Esophagus (tissue), 2 donors: ENCODE measurements around the gene CHST8. TPM values are rescaled to one million over a fixed set of nuclear protein-coding genes. Genes with fewer than 3 reads are reported as not detected.
"Not testable (repeated sequence)": the region's sequence is repeated elsewhere in the genome, so short reads cannot be mapped to it uniquely, and the experiment has no call there.

Source experiments
- H3K27ac ChIP-seq, 2 donors: one replicate each; pipeline ENCODE4 v1.5.1; 2013; ENCODE audit warnings: low read depth in 2 of 2, mild to moderate bottlenecking in 2 of 2, inconsistent platforms in 1 of 2, low read length in 1 of 2, moderate library complexity in 1 of 2
- H3K27me3 ChIP-seq, 2 donors: one replicate each; pipeline ENCODE4 v1.6.1; 2013; ENCODE audit warnings: low read length in 2 of 2, control low read depth in 1 of 2, mild to moderate bottlenecking in 1 of 2; ENCODE audit not compliant: insufficient read depth in 2 of 2, control insufficient read depth in 1 of 2
- H3K36me3 ChIP-seq, 2 donors: one replicate each; pipeline ENCODE4 v1.6.1; 2013; ENCODE audit warnings: low read length in 1 of 2; ENCODE audit not compliant: control insufficient read depth in 2 of 2, insufficient read depth in 2 of 2
- H3K4me1 ChIP-seq, 2 donors: one replicate each; pipeline ENCODE4 v1.6.1; 2013; ENCODE audit warnings: low read length in 1 of 2; ENCODE audit not compliant: control insufficient read depth in 2 of 2, insufficient read depth in 2 of 2
- H3K4me3 ChIP-seq, 2 donors: one replicate each; pipeline ENCODE4 v1.5.1; 2013; ENCODE audit warnings: low read length in 2 of 2, mild to moderate bottlenecking in 2 of 2, low read depth in 1 of 2, moderate library complexity in 1 of 2
- H3K9me3 ChIP-seq, 2 donors: one replicate each; pipeline ENCODE4 v1.6.1; 2013; ENCODE audit warnings: mild to moderate bottlenecking in 2 of 2, low read depth in 1 of 2, low read length in 1 of 2, moderate library complexity in 1 of 2; ENCODE audit not compliant: control insufficient read depth in 2 of 2, insufficient read depth in 1 of 2
- WGBS, 2 donors: extraction: QIAGEN DNeasy Blood & Tissue Kit; methylation state at CpG; one replicate each; pipeline ENCODE4 v1.1.7; 2013; 5-methylcytosine and 5-hydroxymethylcytosine counted together
- polyA plus RNA-seq, 2 donors: library from polyadenylated mRNA; stranded (reverse); fragments of 200-250 nt; gene quantifications; one replicate each; pipeline ENCODE4 v1.2.3, GENCODE V29; 2013
- donor health status: healthy with polysubstance abuse.
- donor health status: Bipolar disorder and iron deficiency.

Gene CHST8
- polyA plus RNA-seq, 2 donors = 0.04 to 0.18 TPM

GRCh38 chr19:33690378-33691029, 68.8 kb downstream of the CHST8 start:
- Histone ChIP-seq H3K9me3 (no peaks in the 10 kb centered on the region), H3K27me3 (no peaks in the 10 kb centered on the region), H3K4me1 (no peaks in the 10 kb centered on the region), H3K27ac (no peak overlapping the region), H3K36me3 (no peaks in the 10 kb centered on the region), H3K4me3 (no peak overlapping the region)
- WGBS, 2 donors = 68 to 70% methylated on average over 20 of the region's 20 CpGs

- no peak overlapping the region for H3K27ac ChIP-seq
- H3K4me3 ChIP-seq = no peak overlapping the region
- no peaks in the 10 kb centered on the region for H3K9me3 ChIP-seq
- H3K36me3 ChIP-seq = no peaks in the 10 kb centered on the region
- no peaks in the 10 kb centered on the region for H3K4me1 ChIP-seq
- 83 to 84% methylated on average over 12 of the region's 12 CpGs for WGBS, 2 donors
- no peaks in the 10 kb centered on the region for H3K27me3 ChIP-seq
Measured at GRCh38 chr19:33691030-33691427, 69.3 kb downstream of the CHST8 start.

GRCh38 chr19:33691736-33692135, 70.0 kb downstream of the CHST8 start:
- 64 to 75% methylated on average over 7 of the region's 7 CpGs for WGBS, 2 donors
- H3K9me3 ChIP-seq = peaks cover 0 to 2% of the 10 kb centered on the region in 2 donors
- H3K4me1 ChIP-seq = no peaks in the 10 kb centered on the region
- no peaks in the 10 kb centered on the region for H3K27me3 ChIP-seq
- H3K36me3 ChIP-seq = no peaks in the 10 kb centered on the region
- no peak overlapping the region for H3K4me3 ChIP-seq
- no peak overlapping the region for H3K27ac ChIP-seq

GRCh38 chr19:33693678-33694077, 71.9 kb downstream of the CHST8 start:
- no peak overlapping the region for H3K27ac ChIP-seq
- 61 to 63% methylated on average over 3 of the region's 3 CpGs for WGBS, 2 donors
- H3K4me3 ChIP-seq = no peak overlapping the region
- H3K4me1 ChIP-seq = no peaks in the 10 kb centered on the region
- peaks cover 0 to 2% of the 10 kb centered on the region in 2 donors for H3K9me3 ChIP-seq
- no peaks in the 10 kb centered on the region for H3K27me3 ChIP-seq
- H3K36me3 ChIP-seq = no peaks in the 10 kb centered on the region

- not testable (repeated sequence) for H3K27me3 ChIP-seq, H3K4me3 ChIP-seq, H3K9me3 ChIP-seq, H3K4me1 ChIP-seq, H3K36me3 ChIP-seq, H3K27ac ChIP-seq
- 87 to 94% methylated on average over 3 of the region's 3 CpGs for WGBS, 2 donors
Measured at GRCh38 chr19:33695547-33695946, 73.8 kb downstream of the CHST8 start.

- peaks cover 0 to 2% of the 10 kb centered on the region in 2 donors for H3K9me3 ChIP-seq
- no peaks in the 10 kb centered on the region for H3K4me1 ChIP-seq
- no peak overlapping the region for H3K27ac ChIP-seq
- H3K36me3 ChIP-seq = no peaks in the 10 kb centered on the region
- WGBS, 2 donors = 89 to 91% methylated on average over 9 of the region's 9 CpGs
- no peaks in the 10 kb centered on the region for H3K27me3 ChIP-seq
- no peak overlapping the region for H3K4me3 ChIP-seq
Measured at GRCh38 chr19:33697766-33698165, 76.0 kb downstream of the CHST8 start.

GRCh38 chr19:33698576-33699435, 77.1 kb downstream of the CHST8 start:
- Histone ChIP-seq H3K27me3 (no peaks in the 10 kb centered on the region), H3K4me3 (no peak overlapping the region), H3K27ac (no peak overlapping the region), H3K4me1 (no peaks in the 10 kb centered on the region), H3K36me3 (no peaks in the 10 kb centered on the region), H3K9me3 (peaks cover 0 to 2% of the 10 kb centered on the region in 2 donors)
- WGBS, 2 donors = 68 to 78% methylated on average over 14 of the region's 14 CpGs

GRCh38 chr19:33699754-33700407, 78.1 kb downstream of the CHST8 start:
- Histone ChIP-seq H3K4me3 (no peak overlapping the region), H3K27ac (no peak overlapping the region), H3K27me3 (no peaks in the 10 kb centered on the region), H3K9me3 (peaks cover 0 to 2% of the 10 kb centered on the region in 2 donors), H3K4me1 (no peaks in the 10 kb centered on the region), H3K36me3 (no peaks in the 10 kb centered on the region)
- 84 to 85% methylated on average over 13 of the region's 13 CpGs for WGBS, 2 donors

- H3K4me3 ChIP-seq = no peak overlapping the region
- no peaks in the 10 kb centered on the region for H3K36me3 ChIP-seq
- no peaks in the 10 kb centered on the region for H3K4me1 ChIP-seq
- H3K27ac ChIP-seq = no peak overlapping the region
- H3K27me3 ChIP-seq = peaks cover 0 to 2% of the 10 kb centered on the region in 2 donors
- H3K9me3 ChIP-seq = peaks cover 0 to 2% of the 10 kb centered on the region in 2 donors
- 68 to 69% methylated on average over 8 of the region's 8 CpGs for WGBS, 2 donors
Measured at GRCh38 chr19:33700408-33701013, 78.8 kb downstream of the CHST8 start.
